ENCODE results near the gene CNBP. TPM values are rescaled to one million over a fixed set of nuclear protein-coding genes. Genes with fewer than 3 reads are reported as not detected.

CNBP gene
- total and polyA plus RNA-seq, 9 of the 15 experiments (the other 6 are each of a cell fraction or from before 2014, with no cell fraction given) = 284 to 717 (median 412) TPM

DNA sequence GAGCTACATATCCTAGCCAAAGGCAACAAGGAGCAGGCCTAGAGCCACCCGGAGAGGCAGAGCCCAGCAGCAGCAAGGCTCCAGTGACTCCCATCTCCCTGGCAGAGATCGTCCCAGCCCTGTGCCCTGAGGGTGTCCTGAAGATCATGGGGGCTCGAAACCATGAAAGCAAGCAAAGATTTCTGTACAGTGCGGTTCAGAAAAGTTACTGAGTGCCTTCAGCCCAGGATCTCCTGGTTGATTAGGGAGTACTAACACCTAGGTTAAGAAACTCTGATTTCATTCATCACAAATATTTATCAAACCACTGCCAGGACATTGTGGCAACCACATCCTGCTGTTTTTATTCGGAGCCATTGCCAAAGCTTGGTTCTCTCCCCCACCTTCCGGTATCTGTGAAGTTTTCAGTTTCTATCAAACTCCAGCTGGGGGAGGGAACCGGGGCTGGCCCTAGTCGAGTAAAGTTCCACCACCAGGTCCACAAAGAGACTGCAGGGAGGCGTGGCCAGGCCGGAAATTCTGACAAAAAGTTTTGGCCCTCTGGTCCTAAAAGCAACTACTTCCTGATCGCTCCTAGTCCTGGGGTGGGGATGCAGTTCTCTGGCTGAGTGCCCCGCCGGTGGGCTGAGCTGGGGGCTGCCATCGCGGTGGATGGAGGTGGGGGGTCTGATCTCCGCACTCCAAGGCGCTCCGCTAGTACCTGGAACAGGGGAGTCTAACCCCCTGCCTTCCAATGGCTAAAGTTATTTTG, 63.3 kb downstream of the CNBP start:
- Histone ChIP-seq H3K4me2 (ENCODE audit: insufficient read depth, low read length) (peak overlapping the region; percentile 87), H4K20me1 (replicated peaks; ENCODE audit: control insufficient read depth, insufficient read depth, low read length) (no peaks in the 10 kb centered on the region), H3K9me3 (replicated peaks; ENCODE audit: control insufficient read depth, insufficient read depth, low read depth, low read length) (no peaks in the 10 kb centered on the region), H3K9ac (ENCODE audit: insufficient read depth in 1 of 2, low read depth in 2 of 2, low read length in 2 of 2) (peak overlapping the region; percentile 68 to 94), H3K27ac (ENCODE audit: extremely low read depth, low read depth, low read length) (peak overlapping the region; percentile 75), H3K9me1 (ENCODE audit: control insufficient read depth, insufficient read depth, low read length) (no peaks in the 10 kb centered on the region), H3K36me3 (ENCODE audit: control insufficient read depth, insufficient read depth, low read length) (no peaks in the 10 kb centered on the region), H2AFZ (ENCODE audit: low read depth, low read length) (peak overlapping the region; percentile 69), H3K79me2 (ENCODE audit: control insufficient read depth, insufficient read depth, low read length) (peaks cover 15% of the 10 kb centered on the region; the same call in 2 of the 3 replicates), H3K4me3 (peak overlapping the region; percentile 58), H3K4me1 (replicated peaks in 1 of 2; ENCODE audit: control insufficient read depth in 2 of 2, insufficient read depth in 2 of 2, low read length in 2 of 2) (peaks cover 22 to 30% of the 10 kb centered on the region in 2 experiments), H3K27me3 (ENCODE audit: control insufficient read depth in 2 of 2, insufficient read depth in 2 of 2, low read length in 2 of 2) (no peaks in the 10 kb centered on the region)
- TSS peak; percentile 40 for BruUV-seq (replicated peaks)
- peak; percentile 88 for FAIRE-seq
- DNase-seq (ENCODE audit: extremely low read depth in 1 of 4, low spot score in 3 of 4) = peak; percentile 61 to 88 (median 70)
- in situ Hi-C loops (cut with MboI) = no loop called here
- POLR2A ChIA-PET = interaction anchor here (0.6 to 1.3 kb wide), 5 partner anchors 9 to 125 kb away, joined by 3 to 4 read pairs (median 4); no protein-coding TSS in a partner anchor
- CTCF ChIA-PET (ENCODE audit: low intra/inter-chr PET ratio) = no interaction called here
- WGBS (ENCODE audit: insufficient coverage, low coverage, missing lambda C conversion rate) = 4% methylated on average over 10 of the region's 18 CpGs
- intact Hi-C loops (cut with micrococcal nuclease) = no loop called here
- peak; percentile 76 for ATAC-seq
- TF ChIP-seq ZNF12 (CRISPR knock-in tag; IDR thresholded peaks at IDR 0.05) = no peak
- TF ChIP-seq HMGXB4 (CRISPR knock-in tag; IDR thresholded peaks at IDR 0.05) = no peak
- TF ChIP-seq, protein P1, sequence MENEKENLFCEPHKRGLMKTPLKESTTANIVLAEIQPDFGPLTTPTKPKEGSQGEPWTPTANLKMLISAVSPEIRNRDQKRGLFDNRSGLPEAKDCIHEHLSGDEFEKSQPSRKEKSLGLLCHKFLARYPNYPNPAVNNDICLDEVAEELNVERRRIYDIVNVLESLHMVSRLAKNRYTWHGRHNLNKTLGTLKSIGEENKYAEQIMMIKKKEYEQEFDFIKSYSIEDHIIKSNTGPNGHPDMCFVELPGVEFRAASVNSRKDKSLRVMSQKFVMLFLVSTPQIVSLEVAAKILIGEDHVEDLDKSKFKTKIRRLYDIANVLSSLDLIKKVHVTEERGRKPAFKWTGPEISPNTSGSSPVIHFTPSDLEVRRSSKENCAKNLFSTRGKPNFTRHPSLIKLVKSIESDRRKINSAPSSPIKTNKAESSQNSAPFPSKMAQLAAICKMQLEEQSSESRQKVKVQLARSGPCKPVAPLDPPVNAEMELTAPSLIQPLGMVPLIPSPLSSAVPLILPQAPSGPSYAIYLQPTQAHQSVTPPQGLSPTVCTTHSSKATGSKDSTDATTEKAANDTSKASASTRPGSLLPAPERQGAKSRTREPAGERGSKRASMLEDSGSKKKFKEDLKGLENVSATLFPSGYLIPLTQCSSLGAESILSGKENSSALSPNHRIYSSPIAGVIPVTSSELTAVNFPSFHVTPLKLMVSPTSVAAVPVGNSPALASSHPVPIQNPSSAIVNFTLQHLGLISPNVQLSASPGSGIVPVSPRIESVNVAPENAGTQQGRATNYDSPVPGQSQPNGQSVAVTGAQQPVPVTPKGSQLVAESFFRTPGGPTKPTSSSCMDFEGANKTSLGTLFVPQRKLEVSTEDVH (IDR thresholded peaks at IDR 0.05; ENCODE audit: low read depth, partially characterized antibody) = no peak
- TF ChIP-seq EP300 (IDR thresholded peaks at IDR 0.05; ENCODE audit: low read length) = peak; percentile 23; the same call in 1 of the 2 replicates
- TF ChIP-seq CBX2 (IDR thresholded peaks at IDR 0.05; ENCODE audit: insufficient read depth, low read length, poor library complexity, severe bottlenecking) = no peak
- no peak for TF ChIP-seq NR2C1 (IDR thresholded peaks at IDR 0.05)
- TF ChIP-seq NR2C1 (tag; IDR thresholded peaks at IDR 0.05) = no peak
- TF ChIP-seq PTBP1 (IDR thresholded peaks at IDR 0.05; ENCODE audit: low read depth, low read length) = no peak
- no peak for TF ChIP-seq NCOA1 (IDR thresholded peaks at IDR 0.05; ENCODE audit: low read depth)
- no peak for TF ChIP-seq SOX6 (IDR thresholded peaks at IDR 0.05)
- no peak for TF ChIP-seq NR4A1 (CRISPR knock-in tag; IDR thresholded peaks at IDR 0.05)
- no peak for TF ChIP-seq NR4A1 (tag; IDR thresholded peaks at IDR 0.05)
- 0 out of 2 replicates have a peak, but pooled peaks have one; percentile 52 for TF ChIP-seq POLR2A (conservative IDR thresholded peaks at IDR 0.05)
- TF ChIP-seq ZNF184 (CRISPR knock-in tag; IDR thresholded peaks at IDR 0.05) = no peak
- 0 out of 2 replicates have a peak, but pooled peaks have one; percentile 23 for TF ChIP-seq ZNF395 (CRISPR knock-in tag; IDR thresholded peaks at IDR 0.05)
- no peak for TF ChIP-seq HNRNPUL1 (IDR thresholded peaks at IDR 0.05; ENCODE audit: low read length)
- TF ChIP-seq KDM5B (IDR thresholded peaks at IDR 0.05; ENCODE audit: insufficient replicate concordance, low read depth, low read length) = no peak
- peak in 1 of 2 experiments; percentile 56; a peak in 1 of 4 replicates for TF ChIP-seq TBL1XR1 (IDR thresholded peaks at IDR 0.05; ENCODE audit: low read length in 2 of 2)

All from K562 (cell line).